RPMI7951 (cell line): ENCODE data around the gene MINAR1. TPM values are rescaled to one million over a fixed set of nuclear protein-coding genes. Genes with fewer than 3 reads are reported as not detected.

Experiments used
- DNase-seq: peaks from one replicate; pipeline ENCODE4 v3.0.0-alpha.2; 2012; ENCODE audit warnings: low read depth
- total RNA-seq: library from RNA; depleted of rRNA; stranded (reverse); fragments of >200 nt; shearing (Covaris generic); gene quantifications from 2 replicates; pipeline ENCODE4 v1.2.3, GENCODE V29; 2014; rRNA removed

Gene MINAR1
- total RNA-seq, 1 experiment from 2014 or later, result 1.3 TPM

GRCh38 chr15:79463043-79463780 lies 31.1 kb downstream of the MINAR1 start:
- no peak for DNase-seq

GRCh38 chr15:79463781-79464270 lies 31.7 kb downstream of the MINAR1 start:
- DNase-seq, result no peak

- DNase-seq, result no peak
Observed at GRCh38 chr15:79466488-79466887, 34.4 kb downstream of the MINAR1 start.

DNA sequence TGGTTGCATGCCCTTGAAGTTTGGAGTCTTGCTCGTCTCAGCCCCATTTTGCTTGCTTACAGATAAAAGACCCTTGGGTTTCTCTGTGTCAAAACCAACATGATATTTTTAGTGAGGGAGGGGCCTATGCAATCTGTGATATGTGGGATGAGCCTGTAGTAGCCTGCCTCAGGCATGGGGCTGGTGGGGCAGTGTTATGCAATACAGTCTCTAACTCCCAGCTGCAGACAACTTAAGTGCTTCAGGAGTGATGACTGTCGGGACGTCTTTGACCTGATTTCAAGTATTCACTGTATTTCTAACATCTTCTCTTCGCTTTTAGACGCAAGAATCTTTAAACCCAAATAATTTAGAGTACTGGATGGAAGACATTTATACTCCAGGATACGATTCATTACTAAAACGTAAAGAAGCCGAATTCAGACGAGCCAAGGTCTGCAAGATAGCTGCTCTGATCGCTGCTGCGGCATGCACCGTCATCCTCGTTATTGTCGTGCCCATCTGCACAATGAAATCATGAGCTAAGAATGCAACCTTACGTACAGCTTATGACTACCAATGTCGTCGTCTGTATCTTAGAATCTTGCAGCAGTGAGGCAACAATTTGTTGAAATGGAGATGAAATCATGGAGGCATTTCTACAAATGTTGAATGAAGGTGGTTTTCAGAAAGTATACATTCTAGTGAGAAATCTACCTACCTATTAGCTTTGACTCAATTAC lies 35.9 kb downstream of the MINAR1 start:
- DNase-seq, result no peak

- no peak for DNase-seq
Observed at GRCh38 chr15:79472446-79472845, 40.3 kb downstream of the MINAR1 start.

- DNase-seq, result no peak
Observed at GRCh38 chr15:79474252-79474651, 42.1 kb downstream of the MINAR1 start.

- DNase-seq, result no peak
Observed at GRCh38 chr15:79475306-79475705, 43.2 kb downstream of the MINAR1 start.

GRCh38 chr15:79478108-79478507 lies 46.0 kb downstream of the MINAR1 start:
- DNase-seq, result no peak

DNA sequence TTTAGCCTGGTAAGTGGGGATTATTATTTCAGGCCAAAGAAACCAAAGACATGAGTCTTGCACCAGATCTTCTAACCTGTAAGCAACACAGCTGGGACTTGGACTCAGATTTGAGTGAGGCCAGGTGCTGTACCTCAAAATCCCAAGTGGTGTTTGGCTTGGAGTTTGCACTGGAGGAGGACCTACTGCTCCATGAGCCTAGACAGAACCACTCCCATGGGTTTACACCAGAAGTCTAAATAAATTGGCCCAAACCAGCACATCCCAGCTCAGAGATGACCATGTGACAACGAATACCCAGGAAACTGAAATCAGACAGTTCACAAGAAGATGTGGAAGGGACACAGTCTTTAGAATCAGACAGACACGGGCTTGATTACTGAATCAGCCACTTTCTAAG lies 47.5 kb downstream of the MINAR1 start:
- DNase-seq, result no peak

- no peak for DNase-seq
Observed at GRCh38 chr15:79481793-79482192, 49.7 kb downstream of the MINAR1 start.

Other genes with a start within 250 kb of the MINAR1 start
- not detected in 2 replicates for gene ANKRD34C, start 149.6 kb upstream of the MINAR1 start, total RNA-seq
- gene TMED3, start 121.2 kb upstream of the MINAR1 start, total RNA-seq, result 119 and 130 TPM in 2 replicates